GM12878 (cell line): ENCODE data around the gene PCDHB3. TPM values are rescaled to one million over a fixed set of nuclear protein-coding genes. Genes with fewer than 3 reads are reported as not detected.

Source experiments
- ATAC-seq: fragments of 200-7000 bp; cut with Tn5 transposase; 3 replicates; pipeline ENCODE4 v1.9.1; 2020; ENCODE audit warnings: mild to moderate bottlenecking, moderate library complexity
- BruUV-seq: library from RNA; stranded (reverse); fragments of 400-500 nt; replicated peaks from 2 replicates; lab custom pipeline; 2021; lab: Mats Ljungman, UMichigan
- CTCF ChIA-PET: fragments of 300-600 bp; sonication (Branson Sonifier 250); formaldehyde crosslinking; extraction: SDS; loops from one replicate; lab custom pipeline; 2021; ENCODE audit warnings: inconsistent platforms; lab: Yijun Ruan, JAX
- POLR2A ChIA-PET: fragments of 350-600 bp; formaldehyde crosslinking; extraction: SDS; loops from one replicate; lab custom pipeline; 2021; ENCODE audit warnings: inconsistent platforms; lab: Charles Lee
- RAD21 ChIA-PET: fragments of 300-600 bp; sonication (Branson Sonifier 250); formaldehyde crosslinking; loops from one replicate; lab custom pipeline; 2023; ENCODE audit warnings: antibody characterized with exemption; ENCODE audit not compliant: unreplicated experiment; lab: Charles Lee
- SMC1A ChIA-PET: fragments of 300-600 bp; sonication (Branson Sonifier 250); formaldehyde crosslinking; loops from one replicate; lab custom pipeline; 2023; ENCODE audit not compliant: unreplicated experiment, uncharacterized antibody; lab: Charles Lee
- DNase-seq: peaks from one replicate; pipeline ENCODE4 v3.0.0-alpha.2; 2011; ENCODE audit warnings: low read depth, low spot score
- FAIRE-seq: peaks from 3 replicates; lab custom pipeline; 2011; peaks lifted over from hg19 to GRCh38; lab: Jason Lieb, UNC
- H2AFZ ChIP-seq: 2 replicates; pipeline ENCODE4 v1.6.0; 2011; ENCODE audit warnings: low read depth, low read length, control low read depth; ENCODE audit not compliant: control insufficient read depth
- H3K27ac ChIP-seq: 2 replicates; pipeline ENCODE4 v1.5.1; 2011; ENCODE audit warnings: control low read depth; ENCODE audit not compliant: control insufficient read depth, insufficient read depth
- H3K27me3 ChIP-seq, 2 experiments: replicated peaks in 1 of 2; 2 replicates each; pipeline versions ENCODE4 v1.6.0 to v1.6.1; 2011; ENCODE audit warnings: low read length in 1 of 2; ENCODE audit not compliant: control insufficient read depth in 2 of 2, insufficient read depth in 2 of 2
- H3K36me3 ChIP-seq, 2 experiments: 2 replicates each; pipeline ENCODE4 v1.5.1; 2011; ENCODE audit warnings: low read length in 1 of 2; ENCODE audit not compliant: control insufficient read depth in 2 of 2, insufficient read depth in 2 of 2
- H3K4me1 ChIP-seq: 2 replicates; pipeline ENCODE4 v1.6.1; 2011; ENCODE audit warnings: mild to moderate bottlenecking, low read length, moderate library complexity, mixed read lengths; ENCODE audit not compliant: control insufficient read depth, insufficient read depth
- H3K4me2 ChIP-seq: 2 replicates; pipeline ENCODE4 v1.6.0; 2011; ENCODE audit warnings: control low read depth; ENCODE audit not compliant: control insufficient read depth, insufficient read depth
- H3K4me3 ChIP-seq: fragments of 200-600 bp; sonication (generic); 2 replicates; pipeline ENCODE4 v1.5.1; 2016
- H3K79me2 ChIP-seq: 2 replicates; pipeline ENCODE4 v1.6.0; 2011; ENCODE audit warnings: low read length; ENCODE audit not compliant: control insufficient read depth, insufficient read depth
- H3K9ac ChIP-seq: 2 replicates; pipeline ENCODE4 v1.8.0; 2011; ENCODE audit warnings: low read length, control low read depth, mixed read lengths; ENCODE audit not compliant: control insufficient read depth, insufficient read depth
- H3K9me3 ChIP-seq: replicated peaks from 3 replicates; pipeline ENCODE4 v1.5.1; 2011; ENCODE audit warnings: mild to moderate bottlenecking, low read length; ENCODE audit not compliant: control insufficient read depth, insufficient read depth
- H4K20me1 ChIP-seq: 2 replicates; pipeline ENCODE4 v1.6.0; 2011; ENCODE audit not compliant: control insufficient read depth, insufficient read depth
- CHD4 ChIP-seq: fragments of 200-600 bp; sonication (generic); IDR thresholded peaks from 2 replicates; pipeline ENCODE4 v1.6.1; 2016; ENCODE audit warnings: mild to moderate bottlenecking
- CREB1 ChIP-seq: IDR thresholded peaks from 2 replicates; pipeline ENCODE4 v1.6.1; 2012; ENCODE audit warnings: low read depth, mild to moderate bottlenecking, inconsistent platforms
- ELK1 ChIP-seq: IDR thresholded peaks from 2 replicates; pipeline ENCODE4 v1.6.1; 2012; ENCODE audit warnings: low read depth, low read length, improper control_type of control experiment
- HSF1 ChIP-seq: fragments of 150-350 bp; IDR thresholded peaks from 2 replicates; pipeline ENCODE4 v1.6.1; 2014; ENCODE audit warnings: mild to moderate bottlenecking, low read depth, low read length
- JUNB ChIP-seq: IDR thresholded peaks from 2 replicates; pipeline ENCODE4 v1.6.1; 2016; ENCODE audit warnings: antibody characterized with exemption, mild to moderate bottlenecking
- KAT2A ChIP-seq: conservative IDR thresholded peaks from 2 replicates; pipeline ENCODE4 v1.6.1; 2011; ENCODE audit warnings: low read depth, low read length; ENCODE audit not compliant: control insufficient read depth
- NFYB ChIP-seq: IDR thresholded peaks from 2 replicates; pipeline ENCODE4 v1.6.1; 2011; ENCODE audit warnings: low read depth, mild to moderate bottlenecking, low read length, improper control_type of control experiment, moderate library complexity; ENCODE audit not compliant: insufficient read depth
- NR2C2 ChIP-seq: IDR thresholded peaks from 2 replicates; pipeline ENCODE4 v1.6.1; 2011; ENCODE audit warnings: borderline replicate concordance, low read depth; ENCODE audit not compliant: control insufficient read depth, insufficient read length
- POLR2A ChIP-seq: IDR thresholded peaks from 2 replicates; pipeline ENCODE4 v1.6.1; 2011; ENCODE audit warnings: low read depth, mild to moderate bottlenecking, low read length
- POLR2AphosphoS2 ChIP-seq: IDR thresholded peaks from 2 replicates; pipeline ENCODE4 v1.6.1; 2011; ENCODE audit warnings: low read depth, mild to moderate bottlenecking, low read length, improper control_type of control experiment, moderate library complexity
- PRDM15 ChIP-seq: fragments of 450-650 bp; formaldehyde crosslinking; IDR thresholded peaks from 2 replicates; pipeline ENCODE4 v1.4.0; 2020; ENCODE audit warnings: mild to moderate bottlenecking, moderate library complexity
- RBBP5 ChIP-seq: fragments of 200-600 bp; sonication (generic); conservative IDR thresholded peaks from 2 replicates; pipeline ENCODE4 v1.6.1; 2016
- SIN3A ChIP-seq: IDR thresholded peaks from 2 replicates; pipeline ENCODE4 v1.6.1; 2012; ENCODE audit warnings: low read depth, low read length, improper control_type of control experiment
- SKIL ChIP-seq: fragments of 450-650 bp; IDR thresholded peaks from 2 replicates; pipeline ENCODE4 v1.6.1; 2017; ENCODE audit warnings: mild to moderate bottlenecking, low read depth, inconsistent platforms; ENCODE audit not compliant: poor library complexity, severe bottlenecking
- SUZ12 ChIP-seq: fragments of 200-600 bp; sonication (generic); IDR thresholded peaks from one replicate; pipeline ENCODE4 v1.6.1; 2018; ENCODE audit warnings: antibody characterized with exemption, mild to moderate bottlenecking; ENCODE audit not compliant: unreplicated experiment
- TARDBP ChIP-seq: IDR thresholded peaks from 2 replicates; pipeline ENCODE4 v1.6.1; 2016; ENCODE audit warnings: borderline replicate concordance
- YBX1 ChIP-seq: fragments of 450-650 bp; IDR thresholded peaks from 2 replicates; pipeline ENCODE4 v1.6.1; 2016; ENCODE audit warnings: antibody characterized with exemption
- ZNF207 ChIP-seq: fragments of 450-650 bp; IDR thresholded peaks from 2 replicates; pipeline ENCODE4 v1.6.1; 2014; ENCODE audit warnings: antibody characterized with exemption, mild to moderate bottlenecking, borderline replicate concordance
- whole genome bisulfite sequencing: methylation state at CpG from one replicate; pipeline ENCODE4 v1.1.6; 2016; ENCODE audit warnings: low lambda C conversion rate; ENCODE audit not compliant: insufficient replicate concordance, insufficient coverage; ENCODE audit errors: missing lambda C conversion rate; 5-methylcytosine and 5-hydroxymethylcytosine counted together
- in situ Hi-C: fragments of 300-500 bp; cut with MboI; formaldehyde crosslinking; loops from 9 replicates; pipeline ENCODE4 v1.14.3; 2018; ENCODE audit warnings: mixed read lengths
- intact Hi-C: fragments of 100-400 bp; cut with micrococcal nuclease; formaldehyde crosslinking; loops from one replicate; pipeline ENCODE4 v1.14.2; 2022; ENCODE audit not compliant: unreplicated experiment
- polyA plus RNA-seq, 11 experiments: library from polyadenylated mRNA; depleted of rRNA in 4 of 11; unstranded in 6 of 11; stranded (reverse) in 5 of 11; fragments of >200 nt; fragmentation: Nextera tagmentation in 4 of 11; fragmentation: Illumina TruSeq in 1 of 11; extraction: Ambion mirVana in 4 of 11; extraction: Trizol in 1 of 11; gene quantifications; 1 replicate in 1 of 11; 2 replicates in 10 of 11; pipeline versions ENCODE4 v1.2.1 to v1.2.3, GENCODE V29; 2011 to 2016; ENCODE audit warnings: inconsistent platforms in 2 of 11, missing spikeins in 2 of 11, low read depth in 1 of 11
- total RNA-seq, 4 experiments: library from RNA; depleted of rRNA in 3 of 4; stranded (reverse); fragments of >200 nt in 3 of 4; fragmentation: Illumina TruSeq in 1 of 4; extraction: Trizol in 1 of 4; gene quantifications; 2 replicates each; pipeline versions ENCODE4 v1.2.1 to v1.2.3, GENCODE V29; 2013 to 2021

Gene PCDHB3
- total and polyA plus RNA-seq, 10 of the 15 experiments (the other 5 are each of a cell fraction or from before 2014, with no cell fraction given) = not detected

- no peak for DNase-seq
- ChIA-PET POLR2A (no interaction called here), SMC1A (no interaction called here), RAD21 (no interaction called here), CTCF (no interaction called here)
- no TSS peak for BruUV-seq
- Histone ChIP-seq H3K9ac (no peak overlapping the region), H3K4me2 (no peak overlapping the region), H3K27ac (no peak overlapping the region), H4K20me1 (no peaks in the 10 kb centered on the region), H3K9me3 (no peaks in the 10 kb centered on the region; the same call in 2 of the 3 replicates), H3K4me3 (no peak overlapping the region), H3K4me1 (no peaks in the 10 kb centered on the region), H3K79me2 (no peaks in the 10 kb centered on the region), H3K36me3 (no peaks in the 10 kb centered on the region), H2AFZ (no peak overlapping the region), H3K27me3 (no peaks in the 10 kb centered on the region)
- FAIRE-seq = no peak
- intact Hi-C loops (no loop called here), in situ Hi-C loops (no loop called here)
- no peak for ATAC-seq
- TF ChIP-seq ZNF207 (no peak), POLR2A (no peak), TARDBP (no peak), NR2C2 (no peak), SIN3A (no peak), CREB1 (no peak), KAT2A (no peak), SKIL (no peak), JUNB (no peak), POLR2AphosphoS2 (no peak), NFYB (no peak), SUZ12 (no peak), CHD4 (no peak), PRDM15 (no peak), HSF1 (no peak), RBBP5 (no peak), ELK1 (no peak), YBX1 (no peak)
- 56% methylated on average over 19 of the region's 19 CpGs for WGBS
Measured at GRCh38 chr5:141051521-141051866, 48.8 kb upstream of the PCDHB3 start.
